Mesenchymal stem cell (in vitro differentiated cells and primary cell): ENCODE data around the gene DUOXA2.
"Not testable (repeated sequence)": the region's sequence is repeated elsewhere in the genome, so short reads cannot be mapped to it uniquely, and the experiment has no call there.

ENCODE experiments used
- DNase-seq: peaks from one replicate; pipeline ENCODE4 v3.0.0-alpha.2; 2013
- H2AFZ ChIP-seq: one replicate; pipeline ENCODE4 v1.6.1; 2013; ENCODE audit warnings: low read depth, mild to moderate bottlenecking, control low read depth, inconsistent platforms, low read length, moderate library complexity
- H2AK5ac ChIP-seq: 2 replicates; pipeline ENCODE4 v1.6.1; 2013; ENCODE audit warnings: low read length, moderate library complexity, mild to moderate bottlenecking, inconsistent platforms; ENCODE audit not compliant: severe bottlenecking
- H2BK120ac ChIP-seq: one replicate; pipeline ENCODE4 v1.6.1; 2013; ENCODE audit warnings: low read depth, mild to moderate bottlenecking, inconsistent platforms, low read length, moderate library complexity
- H2BK12ac ChIP-seq, 2 experiments: one replicate each; pipeline ENCODE4 v1.6.1; 2013; ENCODE audit warnings: inconsistent platforms in 2 of 2, low read length in 2 of 2, mild to moderate bottlenecking in 2 of 2, moderate library complexity in 2 of 2, control low read depth in 1 of 2
- H2BK15ac ChIP-seq: one replicate; pipeline ENCODE4 v1.6.1; 2013; ENCODE audit warnings: mild to moderate bottlenecking, low read depth, inconsistent platforms; ENCODE audit not compliant: poor library complexity, severe bottlenecking
- H2BK5ac ChIP-seq: 2 replicates; pipeline ENCODE4 v1.6.1; 2013; ENCODE audit warnings: low read depth, mild to moderate bottlenecking, low read length, control low read depth, inconsistent platforms; ENCODE audit not compliant: poor library complexity, severe bottlenecking
- H3K14ac ChIP-seq, 2 experiments: one replicate each; pipeline ENCODE4 v1.6.1; 2013; ENCODE audit warnings: inconsistent platforms in 2 of 2, low read length in 2 of 2, control low read depth in 1 of 2, mild to moderate bottlenecking in 1 of 2, moderate library complexity in 1 of 2
- H3K18ac ChIP-seq, 2 experiments: one replicate each; pipeline ENCODE4 v1.6.1; 2013; ENCODE audit warnings: inconsistent platforms in 2 of 2, low read length in 2 of 2, control low read depth in 1 of 2, low read depth in 1 of 2, mild to moderate bottlenecking in 1 of 2
- H3K23ac ChIP-seq, 2 experiments: one replicate each; pipeline ENCODE4 v1.6.1; 2013; ENCODE audit warnings: inconsistent platforms in 2 of 2, low read length in 2 of 2, mild to moderate bottlenecking in 2 of 2, moderate library complexity in 2 of 2, control low read depth in 1 of 2
- H3K27ac ChIP-seq: 2 replicates; pipeline ENCODE4 v1.5.1; 2013; ENCODE audit warnings: mild to moderate bottlenecking, moderate library complexity, low read length, control low read depth, inconsistent platforms; ENCODE audit not compliant: poor library complexity, severe bottlenecking
- H3K27me3 ChIP-seq, 2 experiments: 2 replicates each; pipeline versions ENCODE4 v1.6.1 to v1.7.0; 2013; ENCODE audit warnings: low read length in 2 of 2, mild to moderate bottlenecking in 2 of 2, moderate library complexity in 2 of 2, control low read depth in 1 of 2, inconsistent platforms in 1 of 2; ENCODE audit not compliant: control insufficient read depth in 1 of 2, insufficient read depth in 1 of 2
- H3K36me3 ChIP-seq, 2 experiments: 2 replicates each; pipeline versions ENCODE4 v1.6.1 to v1.7.0; 2013; ENCODE audit warnings: low read length in 2 of 2, control low read depth in 1 of 2, inconsistent platforms in 1 of 2, low read depth in 1 of 2, mild to moderate bottlenecking in 1 of 2; ENCODE audit not compliant: insufficient read depth in 2 of 2, control insufficient read depth in 1 of 2
- H3K4ac ChIP-seq, 2 experiments: one replicate each; pipeline ENCODE4 v1.6.1; 2013; ENCODE audit warnings: inconsistent platforms in 2 of 2, low read length in 2 of 2, mild to moderate bottlenecking in 2 of 2, moderate library complexity in 2 of 2, control low read depth in 1 of 2, low read depth in 1 of 2
- H3K4me1 ChIP-seq: 2 replicates; pipeline ENCODE4 v1.6.1; 2013; ENCODE audit warnings: low read depth, low read length, control low read depth; ENCODE audit not compliant: control insufficient read depth, insufficient read depth
- H3K4me2 ChIP-seq: 2 replicates; pipeline ENCODE4 v1.6.1; 2013; ENCODE audit warnings: low read length, mild to moderate bottlenecking, inconsistent platforms; ENCODE audit not compliant: poor library complexity, severe bottlenecking
- H3K4me3 ChIP-seq, 2 experiments: 2 replicates each; pipeline versions ENCODE4 v1.5.1 to v1.7.0; 2013; ENCODE audit warnings: low read length in 2 of 2, mild to moderate bottlenecking in 2 of 2, control low read depth in 1 of 2, low read depth in 1 of 2; ENCODE audit not compliant: insufficient read depth in 1 of 2
- H3K79me1 ChIP-seq: replicated peaks from 2 replicates; pipeline ENCODE4 v1.6.1; 2013; ENCODE audit warnings: mild to moderate bottlenecking, control low read depth, low read length, inconsistent platforms; ENCODE audit not compliant: poor library complexity, severe bottlenecking
- H3K9ac ChIP-seq: 2 replicates; pipeline ENCODE4 v1.7.0; 2013; ENCODE audit warnings: mild to moderate bottlenecking, low read length, moderate library complexity
- H3K9me3 ChIP-seq: 2 replicates; pipeline ENCODE4 v1.7.0; 2013; ENCODE audit warnings: mild to moderate bottlenecking, low read length; ENCODE audit not compliant: control insufficient read depth
- H4K8ac ChIP-seq: one replicate; pipeline ENCODE4 v1.6.1; 2013; ENCODE audit warnings: inconsistent platforms, mild to moderate bottlenecking, low read length, moderate library complexity
- H4K91ac ChIP-seq: one replicate; pipeline ENCODE4 v1.6.1; 2013; ENCODE audit warnings: mild to moderate bottlenecking, low read length, inconsistent platforms
- WGBS: methylation state at CpG from one replicate; pipeline ENCODE4 v1.1.7; 2013; ENCODE audit warnings: mixed read lengths; 5-methylcytosine and 5-hydroxymethylcytosine counted together

The DUOXA2 gene

DNA sequence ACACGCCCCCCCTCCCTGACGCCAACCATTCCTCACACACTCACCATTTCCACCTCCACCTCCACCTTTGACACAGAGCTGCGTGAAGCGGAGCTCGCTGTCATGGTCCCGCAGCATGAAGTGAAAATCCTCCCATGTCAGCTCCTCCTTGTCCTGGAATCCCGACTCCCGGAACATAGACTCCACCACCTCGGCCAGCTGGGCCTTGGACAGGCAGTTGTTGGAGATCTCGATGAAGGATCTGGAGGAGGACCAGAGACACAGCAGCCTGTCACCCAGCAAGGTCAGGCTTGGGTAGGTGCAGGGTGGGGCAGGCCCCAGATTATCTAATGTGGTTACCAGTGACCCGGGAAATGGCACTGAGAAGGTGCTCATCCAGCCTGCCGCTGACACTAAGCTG, 12.4 kb upstream of the DUOXA2 start:
- no peak overlapping the region for H3K18ac ChIP-seq
- no peak overlapping the region for H3K9ac ChIP-seq
- H3K9me3 ChIP-seq = no peaks in the 10 kb centered on the region
- no peak overlapping the region for H3K4ac ChIP-seq
- H3K79me1 ChIP-seq = no peaks in the 10 kb centered on the region
- H2BK5ac ChIP-seq = no peak overlapping the region
- H2BK12ac ChIP-seq = no peak overlapping the region
- 92% methylated on average over 12 of the region's 12 CpGs for WGBS
- H3K27ac ChIP-seq = no peak overlapping the region
- H3K36me3 ChIP-seq = no peaks in the 10 kb centered on the region
- H3K23ac ChIP-seq = no peak overlapping the region
- H2AK5ac ChIP-seq = no peak overlapping the region
- H3K14ac ChIP-seq = no peak overlapping the region
- H2BK15ac ChIP-seq = no peak overlapping the region
- H4K8ac ChIP-seq = no peak overlapping the region
- no peak overlapping the region for H2AFZ ChIP-seq
- no peak for DNase-seq
- no peak overlapping the region for H2BK120ac ChIP-seq
- no peak overlapping the region for H3K4me2 ChIP-seq
- H4K91ac ChIP-seq = no peak overlapping the region
- no peak overlapping the region for H3K4me3 ChIP-seq
- H3K4me1 ChIP-seq = no peaks in the 10 kb centered on the region
- H3K27me3 ChIP-seq = peaks cover 66 to 72% of the 10 kb centered on the region in 2 experiments

DNA sequence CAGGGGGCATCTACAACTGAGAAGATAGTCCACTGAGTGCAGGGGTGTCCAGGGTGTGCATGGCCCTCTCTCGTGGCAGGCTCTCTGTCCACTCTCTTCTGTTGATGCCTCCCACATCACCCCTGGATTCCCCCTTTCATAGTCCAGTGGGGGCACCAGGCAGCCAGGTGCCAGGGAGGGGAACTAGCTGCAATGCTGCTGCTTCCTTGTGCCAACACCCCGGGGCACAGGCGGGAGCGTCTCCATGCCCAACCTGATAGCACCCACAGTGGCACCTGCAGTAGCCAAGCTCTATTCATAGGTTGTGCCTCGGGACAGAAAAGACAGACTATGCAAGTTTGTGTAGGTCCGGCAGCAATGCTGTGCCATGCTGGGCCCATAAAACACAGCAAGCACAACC, 11.9 kb upstream of the DUOXA2 start:
- 86% methylated on average over 6 of the region's 6 CpGs for WGBS
- no peak overlapping the region for H3K14ac ChIP-seq
- no peak overlapping the region for H3K4me2 ChIP-seq
- H2BK12ac ChIP-seq = no peak overlapping the region
- no peak overlapping the region for H2BK5ac ChIP-seq
- H2BK15ac ChIP-seq = no peak overlapping the region
- H3K9me3 ChIP-seq = no peaks in the 10 kb centered on the region
- no peak for DNase-seq
- no peak overlapping the region for H2BK120ac ChIP-seq
- H3K27ac ChIP-seq = no peak overlapping the region
- no peak overlapping the region for H2AK5ac ChIP-seq
- H3K18ac ChIP-seq = no peak overlapping the region
- no peak overlapping the region for H3K9ac ChIP-seq
- peak overlapping the region; percentile 27 for H4K91ac ChIP-seq
- peaks cover 61 to 69% of the 10 kb centered on the region in 2 experiments for H3K27me3 ChIP-seq
- H3K36me3 ChIP-seq = no peaks in the 10 kb centered on the region
- H3K4me3 ChIP-seq = no peak overlapping the region
- no peak overlapping the region for H4K8ac ChIP-seq
- H3K4me1 ChIP-seq = no peaks in the 10 kb centered on the region
- H3K79me1 ChIP-seq = no peaks in the 10 kb centered on the region
- H3K23ac ChIP-seq = no peak overlapping the region
- H2AFZ ChIP-seq = no peak overlapping the region
- no peak overlapping the region for H3K4ac ChIP-seq

DNA sequence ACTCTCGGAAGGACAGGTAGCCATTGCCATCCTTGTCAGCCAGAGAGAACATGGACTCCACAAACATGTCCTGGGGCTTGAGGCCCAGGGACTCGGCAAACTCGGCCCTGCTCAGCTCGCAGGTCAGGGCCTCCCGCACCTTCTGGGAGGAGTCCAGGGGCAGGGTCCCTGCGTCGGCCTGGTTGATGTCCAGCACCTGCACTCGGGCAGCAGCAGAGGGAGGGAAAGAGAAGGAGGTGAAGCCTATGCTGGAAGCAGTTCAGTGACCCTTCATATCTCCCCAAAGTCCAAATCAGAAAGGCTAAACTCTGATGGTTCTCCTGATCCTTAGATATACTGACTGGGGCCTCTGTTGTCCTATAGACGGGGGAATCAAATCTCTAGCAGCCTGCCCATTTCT, 10.0 kb upstream of the DUOXA2 start:
- H3K36me3 ChIP-seq, H3K4me1 ChIP-seq, H2AFZ ChIP-seq, H3K9ac ChIP-seq, H3K27ac ChIP-seq, H2BK5ac ChIP-seq, H3K14ac ChIP-seq, H3K79me1 ChIP-seq, H3K9me3 ChIP-seq, H3K18ac ChIP-seq, H3K4me3 ChIP-seq, H2BK120ac ChIP-seq, DNase-seq, H2BK12ac ChIP-seq, H2BK15ac ChIP-seq, H3K4me2 ChIP-seq, H2AK5ac ChIP-seq, H4K91ac ChIP-seq, H3K23ac ChIP-seq, H4K8ac ChIP-seq, H3K4ac ChIP-seq: not testable (repeated sequence)
- 84% methylated on average over 5 of the region's 9 CpGs for WGBS
- H3K27me3 ChIP-seq = peaks cover 55 to 68% of the 10 kb centered on the region in 2 experiments

DNA sequence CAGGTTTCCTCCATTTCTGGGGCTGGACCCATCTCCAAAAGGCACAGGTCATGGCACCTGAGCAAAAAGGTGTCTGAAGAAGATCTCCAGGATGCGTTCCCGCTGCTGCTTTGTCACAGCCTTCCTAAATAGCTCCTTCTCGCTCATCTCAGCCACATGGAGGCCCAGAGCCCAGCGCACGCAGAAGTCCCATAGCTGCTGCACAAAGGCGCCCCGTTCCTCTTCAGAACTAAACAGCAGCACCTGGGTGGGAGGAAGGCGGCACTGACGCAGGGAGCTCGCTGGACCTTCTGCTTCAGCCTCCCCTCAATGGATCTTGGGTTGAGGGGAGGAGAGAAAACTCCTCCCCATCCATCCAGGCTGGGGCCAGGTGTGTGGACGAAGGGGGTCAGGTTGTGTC, 8.5 kb upstream of the DUOXA2 start:
- H3K27ac ChIP-seq = no peak overlapping the region

More for the DNA sequence above, 8.5 kb upstream of the DUOXA2 start:
- Histone ChIP-seq H2BK15ac (no peak overlapping the region), H3K9ac (no peak overlapping the region), H2BK12ac (no peak overlapping the region), H3K9me3 (no peaks in the 10 kb centered on the region), H3K14ac (no peak overlapping the region), H4K91ac (no peak overlapping the region), H3K4me2 (no peak overlapping the region), H2BK120ac (no peak overlapping the region), H2AFZ (no peak overlapping the region), H3K4me1 (peaks cover 2% of the 10 kb centered on the region), H2BK5ac (no peak overlapping the region), H3K23ac (no peak overlapping the region), H3K18ac (no peak overlapping the region), H3K4ac (no peak overlapping the region), H2AK5ac (no peak overlapping the region), H3K36me3 (no peaks in the 10 kb centered on the region), H3K27me3 (peaks cover 55 to 68% of the 10 kb centered on the region in 2 experiments), H3K79me1 (no peaks in the 10 kb centered on the region), H4K8ac (no peak overlapping the region), H3K4me3 (no peak overlapping the region)
- no peak for DNase-seq
- 89% methylated on average over 7 of the region's 11 CpGs for WGBS
